ENCODE results near the gene FANCC. TPM values are rescaled to one million over a fixed set of nuclear protein-coding genes. Genes with fewer than 3 reads are reported as not detected.

FANCC gene
- total RNA-seq, 1 experiment from 2014 or later: 19.4 TPM

DNA sequence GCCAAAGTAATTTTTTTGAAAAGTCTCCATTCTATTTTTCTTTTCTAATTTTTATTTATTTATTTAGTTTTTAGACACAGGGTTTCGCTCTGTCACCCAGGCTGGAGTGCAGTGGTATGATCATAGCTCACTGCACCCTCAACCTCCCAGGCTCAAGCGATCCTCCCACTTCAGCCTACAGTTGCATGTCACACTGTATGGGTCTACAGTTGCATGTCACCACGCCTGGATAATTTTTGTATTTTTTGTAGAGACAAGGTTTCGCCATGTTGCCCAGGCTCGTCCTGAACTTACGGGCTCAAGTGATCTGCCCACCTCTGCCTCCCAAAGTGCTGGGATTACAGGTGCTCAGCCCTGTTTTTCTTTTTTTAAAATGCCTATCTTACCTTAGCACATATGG is 10.7 kb downstream of the FANCC start:
- no peak overlapping the region for H3K27ac ChIP-seq (ENCODE audit: low read depth, low read length)
- CTCF ChIA-PET: no interaction called here
- no peaks in the 10 kb centered on the region for H3K27me3 ChIP-seq (ENCODE audit: insufficient read depth, low read length)
- POLR2A ChIA-PET: no interaction called here
- intact Hi-C loops (cut with micrococcal nuclease): no loop called here
- ATAC-seq: no peak
- H3K9ac ChIP-seq (ENCODE audit: low read length): no peak overlapping the region
- H4K20me1 ChIP-seq (ENCODE audit: insufficient read depth): 0 out of 2 replicates have a peak, but pooled peaks cover 6% of the 10 kb centered on the region
- H3K9me2 ChIP-seq (ENCODE audit: insufficient read depth): no peaks in the 10 kb centered on the region
- H3K79me2 ChIP-seq (ENCODE audit: insufficient read depth, low read length): peaks cover 45% of the 10 kb centered on the region
- no peak overlapping the region for H2AFZ ChIP-seq (ENCODE audit: low read depth, low read length, poor library complexity, severe bottlenecking)
- no peaks in the 10 kb centered on the region for H3K36me3 ChIP-seq (ENCODE audit: control insufficient read depth in 1 of 2, insufficient read depth in 2 of 2, low read length in 2 of 2)
- peaks cover 0 to 8% of the 10 kb centered on the region in 2 experiments; a peak in 2 of 4 replicates for H3K4me1 ChIP-seq (ENCODE audit: control insufficient read depth in 1 of 2, insufficient read depth in 2 of 2, low read length in 2 of 2)
- H3K4me2 ChIP-seq (ENCODE audit: low read length): no peak overlapping the region
- no peak for DNase-seq (ENCODE audit: low read depth, low spot score)
- RAD21 ChIA-PET (ENCODE audit: low non-redundant PET in 1 of 2, low total read pairs in 2 of 2, uncharacterized antibody in 2 of 2, unreplicated experiment in 2 of 2): no interaction called here
- no peak for TF ChIP-seq TCF7L2 (IDR thresholded peaks at IDR 0.05; ENCODE audit: borderline replicate concordance, extremely low read depth, insufficient read depth, insufficient read length)
- no peak for TF ChIP-seq EZH2phosphoT487 (IDR thresholded peaks at IDR 0.05; ENCODE audit: borderline replicate concordance)
- TF ChIP-seq EZH2 (IDR thresholded peaks at IDR 0.05): no peak
- TF ChIP-seq ZNF274 (IDR thresholded peaks at IDR 0.05; ENCODE audit: low read depth, low read length): no peak
- no peak for TF ChIP-seq EGR1 (IDR thresholded peaks at IDR 0.05; ENCODE audit: low read depth)
- no peak for TF ChIP-seq CTCF (IDR thresholded peaks at IDR 0.05 in 2 of 3, conservative IDR thresholded peaks at IDR 0.05 in 1 of 3; ENCODE audit: borderline replicate concordance in 1 of 3, insufficient read depth in 1 of 3, low read depth in 2 of 3, low read length in 2 of 3)
- no peak for TF ChIP-seq SP1 (IDR thresholded peaks at IDR 0.05; ENCODE audit: low read depth)
- TF ChIP-seq, protein P1, sequence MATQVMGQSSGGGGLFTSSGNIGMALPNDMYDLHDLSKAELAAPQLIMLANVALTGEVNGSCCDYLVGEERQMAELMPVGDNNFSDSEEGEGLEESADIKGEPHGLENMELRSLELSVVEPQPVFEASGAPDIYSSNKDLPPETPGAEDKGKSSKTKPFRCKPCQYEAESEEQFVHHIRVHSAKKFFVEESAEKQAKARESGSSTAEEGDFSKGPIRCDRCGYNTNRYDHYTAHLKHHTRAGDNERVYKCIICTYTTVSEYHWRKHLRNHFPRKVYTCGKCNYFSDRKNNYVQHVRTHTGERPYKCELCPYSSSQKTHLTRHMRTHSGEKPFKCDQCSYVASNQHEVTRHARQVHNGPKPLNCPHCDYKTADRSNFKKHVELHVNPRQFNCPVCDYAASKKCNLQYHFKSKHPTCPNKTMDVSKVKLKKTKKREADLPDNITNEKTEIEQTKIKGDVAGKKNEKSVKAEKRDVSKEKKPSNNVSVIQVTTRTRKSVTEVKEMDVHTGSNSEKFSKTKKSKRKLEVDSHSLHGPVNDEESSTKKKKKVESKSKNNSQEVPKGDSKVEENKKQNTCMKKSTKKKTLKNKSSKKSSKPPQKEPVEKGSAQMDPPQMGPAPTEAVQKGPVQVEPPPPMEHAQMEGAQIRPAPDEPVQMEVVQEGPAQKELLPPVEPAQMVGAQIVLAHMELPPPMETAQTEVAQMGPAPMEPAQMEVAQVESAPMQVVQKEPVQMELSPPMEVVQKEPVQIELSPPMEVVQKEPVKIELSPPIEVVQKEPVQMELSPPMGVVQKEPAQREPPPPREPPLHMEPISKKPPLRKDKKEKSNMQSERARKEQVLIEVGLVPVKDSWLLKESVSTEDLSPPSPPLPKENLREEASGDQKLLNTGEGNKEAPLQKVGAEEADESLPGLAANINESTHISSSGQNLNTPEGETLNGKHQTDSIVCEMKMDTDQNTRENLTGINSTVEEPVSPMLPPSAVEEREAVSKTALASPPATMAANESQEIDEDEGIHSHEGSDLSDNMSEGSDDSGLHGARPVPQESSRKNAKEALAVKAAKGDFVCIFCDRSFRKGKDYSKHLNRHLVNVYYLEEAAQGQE (IDR thresholded peaks at IDR 0.05; ENCODE audit: low read depth): no peak
- TF ChIP-seq ATF3 (IDR thresholded peaks at IDR 0.05): no peak
- no peak for TF ChIP-seq RAD21 (IDR thresholded peaks at IDR 0.05; ENCODE audit: low read depth)
- TF ChIP-seq ZFX (IDR thresholded peaks at IDR 0.05): no peak
- TF ChIP-seq JUND (IDR thresholded peaks at IDR 0.05): no peak
- TF ChIP-seq YY1 (IDR thresholded peaks at IDR 0.05; ENCODE audit: extremely low read depth, insufficient replicate concordance, low read depth, low read length): no peak
- no peak for TF ChIP-seq POLR2A (IDR thresholded peaks at IDR 0.05; ENCODE audit: borderline replicate concordance, extremely low read depth, insufficient read depth, insufficient read length)
- no peak for TF ChIP-seq CBX3 (IDR thresholded peaks at IDR 0.05; ENCODE audit: low read depth)
- no peak for TF ChIP-seq CEBPB (IDR thresholded peaks at IDR 0.05; ENCODE audit: low read depth)
- no peak for TF ChIP-seq ELF1 (IDR thresholded peaks at IDR 0.05; ENCODE audit: borderline replicate concordance, low read depth)
- TF ChIP-seq SIN3A (IDR thresholded peaks at IDR 0.05; ENCODE audit: low read depth): no peak
- H3K9me3 ChIP-seq (ENCODE audit: control insufficient read depth in 1 of 2, insufficient read depth in 1 of 2, low read depth in 1 of 2, low read length in 2 of 2): no peaks in the 10 kb centered on the region
- no peak overlapping the region for H3K4me3 ChIP-seq (replicated peaks in 1 of 2; ENCODE audit: low read depth in 1 of 2, low read length in 2 of 2)
- BruUV-seq (replicated peaks): no TSS peak
